Subcutaneous abdominal adipose tissue (tissue), 5 donors: ENCODE data around the gene WDSUB1.

Experiments
- H3K27ac ChIP-seq: one replicate; pipeline ENCODE4 v1.7.0; 2013; ENCODE audit warnings: low read depth, mild to moderate bottlenecking, inconsistent platforms, low read length, moderate library complexity
- H3K27me3 ChIP-seq, 5 donors: one replicate each; pipeline ENCODE4 v1.7.0; 2013; ENCODE audit warnings: low read length in 5 of 5, inconsistent platforms in 1 of 5; ENCODE audit not compliant: control insufficient read depth in 5 of 5, insufficient read depth in 4 of 5
- H3K36me3 ChIP-seq, 5 donors: one replicate each; pipeline ENCODE4 v1.7.0; 2013; ENCODE audit warnings: low read length in 5 of 5; ENCODE audit not compliant: control insufficient read depth in 5 of 5, insufficient read depth in 5 of 5
- H3K4me1 ChIP-seq, 5 donors: one replicate each; pipeline ENCODE4 v1.7.0; 2013; ENCODE audit warnings: low read length in 5 of 5, mild to moderate bottlenecking in 3 of 5, moderate library complexity in 1 of 5; ENCODE audit not compliant: control insufficient read depth in 5 of 5, insufficient read depth in 5 of 5
- H3K4me3 ChIP-seq, 5 donors: one replicate each; pipeline ENCODE4 v1.7.0; 2013; ENCODE audit warnings: low read length in 5 of 5, low read depth in 1 of 5
- H3K9ac ChIP-seq, 5 donors: one replicate each; pipeline ENCODE4 v1.7.0; 2013; ENCODE audit warnings: low read length in 5 of 5, mild to moderate bottlenecking in 4 of 5, moderate library complexity in 3 of 5
- H3K9me3 ChIP-seq, 5 donors: one replicate each; pipeline ENCODE4 v1.7.0; 2013; ENCODE audit warnings: low read length in 5 of 5; ENCODE audit not compliant: control insufficient read depth in 5 of 5
- donor health status: healthy.
- donor health status: healthy.
- donor health status: healthy.
- donor health status: healthy.
- donor health status: healthy.

Gene WDSUB1

GRCh38 chr2:159199761-159200465, 86.6 kb downstream of the WDSUB1 start:
- Histone ChIP-seq H3K27ac (no peak overlapping the region), H3K9ac (no peak overlapping the region), H3K9me3 (no peaks in the 10 kb centered on the region), H3K4me3 (no peak overlapping the region), H3K36me3 (peaks cover 3 to 61% (median 39%) of the 10 kb centered on the region in 5 donors), H3K4me1 (peaks cover 0 to 17% (median 16%) of the 10 kb centered on the region in 5 donors), H3K27me3 (no peaks in the 10 kb centered on the region)

- Histone ChIP-seq H3K36me3 (peaks cover 3 to 67% (median 45%) of the 10 kb centered on the region in 5 donors), H3K27ac (no peak overlapping the region), H3K4me3 (no peak overlapping the region), H3K4me1 (peaks cover 0 to 22% (median 21%) of the 10 kb centered on the region in 5 donors), H3K27me3 (no peaks in the 10 kb centered on the region), H3K9ac (no peak overlapping the region), H3K9me3 (no peaks in the 10 kb centered on the region)
Measured at GRCh38 chr2:159199236-159199635, 87.3 kb downstream of the WDSUB1 start.

GRCh38 chr2:159196393-159196925, 90.0 kb downstream of the WDSUB1 start:
- peaks cover 3 to 54% (median 45%) of the 10 kb centered on the region in 5 donors for H3K36me3 ChIP-seq
- no peak overlapping the region for H3K4me3 ChIP-seq
- H3K27ac ChIP-seq, result no peak overlapping the region

GRCh38 chr2:159195697-159196096, 90.8 kb downstream of the WDSUB1 start:
- Histone ChIP-seq H3K4me1 (peaks cover 0 to 24% (median 23%) of the 10 kb centered on the region in 5 donors), H3K4me3 (no peak overlapping the region), H3K9me3 (no peaks in the 10 kb centered on the region), H3K27ac (no peak overlapping the region), H3K9ac (no peak overlapping the region), H3K36me3 (peaks cover 0 to 46% (median 43%) of the 10 kb centered on the region in 5 donors), H3K27me3 (no peaks in the 10 kb centered on the region)

More at GRCh38 chr2:159196393-159196925, 90.0 kb downstream of the WDSUB1 start:
- Histone ChIP-seq H3K9me3 (no peaks in the 10 kb centered on the region), H3K27me3 (no peaks in the 10 kb centered on the region), H3K4me1 (peaks cover 0 to 24% (median 23%) of the 10 kb centered on the region in 5 donors), H3K9ac (no peak overlapping the region)

GRCh38 chr2:159194241-159194640, 92.3 kb downstream of the WDSUB1 start:
- Histone ChIP-seq H3K4me3 (no peak overlapping the region), H3K4me1 (peaks cover 0 to 24% (median 23%) of the 10 kb centered on the region in 5 donors), H3K36me3 (peaks cover 0 to 44% (median 35%) of the 10 kb centered on the region in 5 donors), H3K27ac (no peak overlapping the region), H3K9ac (no peak overlapping the region), H3K27me3 (no peaks in the 10 kb centered on the region), H3K9me3 (no peaks in the 10 kb centered on the region)

GRCh38 chr2:159193791-159194190, 92.7 kb downstream of the WDSUB1 start:
- peaks cover 0 to 28% (median 24%) of the 10 kb centered on the region in 5 donors for H3K4me1 ChIP-seq
- H3K27ac ChIP-seq, result no peak overlapping the region
- H3K9ac ChIP-seq, result no peak overlapping the region
- H3K4me3 ChIP-seq, result no peak overlapping the region
- no peaks in the 10 kb centered on the region for H3K27me3 ChIP-seq
- H3K36me3 ChIP-seq, result peaks cover 0 to 41% (median 34%) of the 10 kb centered on the region in 5 donors
- no peaks in the 10 kb centered on the region for H3K9me3 ChIP-seq

GRCh38 chr2:159192371-159192918, 94.1 kb downstream of the WDSUB1 start:
- no peak overlapping the region for H3K9ac ChIP-seq
- H3K27ac ChIP-seq, result no peak overlapping the region
- H3K4me3 ChIP-seq, result no peak overlapping the region
- peaks cover 0 to 29% (median 24%) of the 10 kb centered on the region in 5 donors for H3K4me1 ChIP-seq
- peaks cover 0 to 30% (median 22%) of the 10 kb centered on the region in 5 donors for H3K36me3 ChIP-seq
- no peaks in the 10 kb centered on the region for H3K27me3 ChIP-seq
- no peaks in the 10 kb centered on the region for H3K9me3 ChIP-seq

GRCh38 chr2:159188449-159188848, 98.1 kb downstream of the WDSUB1 start:
- H3K36me3 ChIP-seq, result peaks cover 0 to 29% (median 20%) of the 10 kb centered on the region in 5 donors
- peak overlapping the region; percentile 34 for H3K27ac ChIP-seq
- H3K27me3 ChIP-seq, result no peaks in the 10 kb centered on the region
- peaks cover 0 to 23% (median 3%) of the 10 kb centered on the region in 5 donors for H3K4me1 ChIP-seq
- H3K9me3 ChIP-seq, result no peaks in the 10 kb centered on the region
- H3K4me3 ChIP-seq, result no peak overlapping the region
- no peak overlapping the region for H3K9ac ChIP-seq

- Histone ChIP-seq H3K36me3 (peaks cover 0 to 29% (median 20%) of the 10 kb centered on the region in 5 donors), H3K27me3 (no peaks in the 10 kb centered on the region), H3K4me1 (peaks cover 0 to 23% (median 3%) of the 10 kb centered on the region in 5 donors), H3K4me3 (no peak overlapping the region), H3K9ac (no peak overlapping the region), H3K9me3 (no peaks in the 10 kb centered on the region), H3K27ac (no peak overlapping the region)
Measured at GRCh38 chr2:159187106-159187505, 99.4 kb downstream of the WDSUB1 start.

- Histone ChIP-seq H3K27me3 (no peaks in the 10 kb centered on the region), H3K4me3 (no peak overlapping the region), H3K4me1 (peaks cover 0 to 23% (median 3%) of the 10 kb centered on the region in 5 donors), H3K9me3 (no peaks in the 10 kb centered on the region), H3K9ac (no peak overlapping the region), H3K36me3 (peaks cover 0 to 29% (median 20%) of the 10 kb centered on the region in 5 donors), H3K27ac (no peak overlapping the region)
Measured at GRCh38 chr2:159186462-159186861, 100.0 kb downstream of the WDSUB1 start.
